Heart left ventricle (tissue), 13 donors: ENCODE data around the gene ETNK1.

Experiments used
- CTCF ChIP-seq, 12 donors: fragments of 200-600 bp; sonication (generic) in 4 of 12; IDR thresholded peaks; one replicate each; pipeline versions ENCODE4 v1.5.0 to v1.8.0; 2018 to 2022; ENCODE audit warnings: antibody characterized with exemption in 12 of 12, mild to moderate bottlenecking in 5 of 12
- POLR2A ChIP-seq, 2 donors: fragments of 450-650 bp; IDR thresholded peaks; one replicate each; pipeline ENCODE4 v1.6.1; 2017; ENCODE audit warnings: antibody characterized with exemption in 2 of 2, mild to moderate bottlenecking in 2 of 2, moderate library complexity in 2 of 2
- donor health status: ischemic (EF 13 %, LVEDD 7.1; RV severe dilation, severe dysfunction).
- donor health status: DM: no; HTN: yes; CAD: no.
- donor health status: DM: no; HTN: no; CAD: no.
- donor health status: ischemic (EF 25% LVEDD 6.9; RV normal size, moderate dysfunction).
- donor health status: ischemic (EF 25% LVEDD 5.7; RV mildly dilated, moderate dysfunction).
- donor health status: ischemic (EF 35%, LVEDD 5.7; RV mildly dilated, moderate dysfunction).
- donor health status: nonischemic (EF 11% LVEDD 7.7; RV severe dilation, severe dysfunction).
- donor health status: DM: yes; HTN: yes; CAD: no.
- donor health status: PGD.
- donor health status: ischemic (EF 29% LVEDD 5.4; RV normal size, mild dysfunction).
- donor health status: nonischemic (EF 23%, LVEDD 6.1; RV moderate dilation, normal function).

- TF ChIP-seq CTCF (IDR thresholded peaks at IDR 0.05): no peak
- no peak for TF ChIP-seq POLR2A (IDR thresholded peaks at IDR 0.05)
Observed at GRCh38 chr12:22635812-22636211, 10.8 kb downstream of the ETNK1 start.
